ENCODE data around the gene SGPL1. TPM values are rescaled to one million over a fixed set of nuclear protein-coding genes. Genes with fewer than 3 reads are reported as not detected.

SGPL1 gene
- polyA plus RNA-seq, 1 donor from 2014 or later: 33.4 TPM

- Histone ChIP-seq H3K9me2 (ENCODE audit: insufficient read depth, low read length) (no peaks in the 10 kb centered on the region), H3K9me3 (ENCODE audit: low read length) (no peaks in the 10 kb centered on the region), H2AFZ (ENCODE audit: low read depth, low read length) (no peak overlapping the region), H3K27me3 (ENCODE audit: insufficient read depth, low read depth, low read length) (no peaks in the 10 kb centered on the region), H3F3A (ENCODE audit: insufficient read depth, low read length, poor library complexity, severe bottlenecking) (no peaks in the 10 kb centered on the region), H3K4me2 (ENCODE audit: low read length) (no peak overlapping the region), H3K4me3 (ENCODE audit: low read length) (no peak overlapping the region), H3K79me2 (replicated peaks; ENCODE audit: insufficient read depth, low read length) (no peaks in the 10 kb centered on the region), H3K27ac (ENCODE audit: low read length) (no peak overlapping the region), H4K20me1 (ENCODE audit: insufficient read depth) (no peaks in the 10 kb centered on the region), H3K36me3 (ENCODE audit: insufficient read depth, low read length) (peaks cover 2% of the 10 kb centered on the region), H3K9ac (ENCODE audit: low read length) (no peak overlapping the region)
- TF ChIP-seq REST (IDR thresholded peaks at IDR 0.05; ENCODE audit: borderline replicate concordance) (no peak), MXI1 (conservative IDR thresholded peaks at IDR 0.05; ENCODE audit: poor library complexity, severe bottlenecking) (no peak), RAD21 (conservative IDR thresholded peaks at IDR 0.05) (no peak), TAF1 (IDR thresholded peaks at IDR 0.05; ENCODE audit: low read depth) (no peak), SMC3 (conservative IDR thresholded peaks at IDR 0.05; ENCODE audit: poor library complexity) (no peak), EZH2 (IDR thresholded peaks at IDR 0.05; ENCODE audit: borderline replicate concordance, insufficient read depth, low read length, poor library complexity, severe bottlenecking) (no peak), CTCF (IDR thresholded peaks at IDR 0.05; ENCODE audit: poor library complexity, severe bottlenecking) (no peak), EP300 (conservative IDR thresholded peaks at IDR 0.05; ENCODE audit: poor library complexity, severe bottlenecking) (no peak), POLR2AphosphoS5 (IDR thresholded peaks at IDR 0.05) (no peak)
These were observed 47.9 kb downstream of the SGPL1 start for GRCh38 chr10:70863470-70864160.

- Histone ChIP-seq H3K79me2 (replicated peaks; ENCODE audit: insufficient read depth, low read length) (no peaks in the 10 kb centered on the region), H3K9me3 (ENCODE audit: low read length) (no peaks in the 10 kb centered on the region), H3K9ac (ENCODE audit: low read length) (no peak overlapping the region), H3K27me3 (ENCODE audit: insufficient read depth, low read depth, low read length) (no peaks in the 10 kb centered on the region), H3K4me3 (ENCODE audit: low read length) (no peak overlapping the region), H3K4me2 (ENCODE audit: low read length) (no peak overlapping the region), H3F3A (ENCODE audit: insufficient read depth, low read length, poor library complexity, severe bottlenecking) (no peaks in the 10 kb centered on the region), H2AFZ (ENCODE audit: low read depth, low read length) (no peak overlapping the region), H3K36me3 (ENCODE audit: insufficient read depth, low read length) (peaks cover 4% of the 10 kb centered on the region), H3K9me2 (ENCODE audit: insufficient read depth, low read length) (no peaks in the 10 kb centered on the region), H4K20me1 (ENCODE audit: insufficient read depth) (no peaks in the 10 kb centered on the region), H3K27ac (ENCODE audit: low read length) (no peak overlapping the region)
- TF ChIP-seq EP300 (conservative IDR thresholded peaks at IDR 0.05; ENCODE audit: poor library complexity, severe bottlenecking): no peak
- no peak for TF ChIP-seq POLR2AphosphoS5 (IDR thresholded peaks at IDR 0.05)
- no peak for TF ChIP-seq EZH2 (IDR thresholded peaks at IDR 0.05; ENCODE audit: borderline replicate concordance, insufficient read depth, low read length, poor library complexity, severe bottlenecking)
- TF ChIP-seq CTCF (IDR thresholded peaks at IDR 0.05; ENCODE audit: poor library complexity, severe bottlenecking): no peak
- no peak for TF ChIP-seq MXI1 (conservative IDR thresholded peaks at IDR 0.05; ENCODE audit: poor library complexity, severe bottlenecking)
- no peak for TF ChIP-seq RAD21 (conservative IDR thresholded peaks at IDR 0.05)
- no peak for TF ChIP-seq TAF1 (IDR thresholded peaks at IDR 0.05; ENCODE audit: low read depth)
- no peak for TF ChIP-seq SMC3 (conservative IDR thresholded peaks at IDR 0.05; ENCODE audit: poor library complexity)
- no peak for TF ChIP-seq REST (IDR thresholded peaks at IDR 0.05; ENCODE audit: borderline replicate concordance)
These were observed 49.2 kb downstream of the SGPL1 start for GRCh38 chr10:70864935-70865334.

Measured in neural cell (in vitro differentiated cells).